Ovary (tissue), 3 donors: Measurements from ENCODE around the gene FHL3.

Experiments
- EP300 ChIP-seq: sonication (generic); formaldehyde crosslinking; IDR thresholded peaks from one replicate; pipeline ENCODE4 v1.6.1; 2017; ENCODE audit warnings: antibody characterized with exemption
- POLR2A ChIP-seq: fragments of 450-650 bp; IDR thresholded peaks from one replicate; pipeline ENCODE4 v1.6.1; 2017; ENCODE audit warnings: antibody characterized with exemption, mild to moderate bottlenecking, moderate library complexity
- TF ChIP-seq, protein P1 (sequence below), 3 donors: fragments of 450-650 bp in 2 of 3; fragments of 200-600 bp in 1 of 3; IDR thresholded peaks; one replicate each; pipeline versions ENCODE4 v1.5.1 to v1.8.0; 2016 to 2022; ENCODE audit warnings: antibody characterized with exemption in 3 of 3, mild to moderate bottlenecking in 1 of 3
- donor health status: DM: no; HTN: no; CAD: no.

- TF ChIP-seq, protein P1, sequence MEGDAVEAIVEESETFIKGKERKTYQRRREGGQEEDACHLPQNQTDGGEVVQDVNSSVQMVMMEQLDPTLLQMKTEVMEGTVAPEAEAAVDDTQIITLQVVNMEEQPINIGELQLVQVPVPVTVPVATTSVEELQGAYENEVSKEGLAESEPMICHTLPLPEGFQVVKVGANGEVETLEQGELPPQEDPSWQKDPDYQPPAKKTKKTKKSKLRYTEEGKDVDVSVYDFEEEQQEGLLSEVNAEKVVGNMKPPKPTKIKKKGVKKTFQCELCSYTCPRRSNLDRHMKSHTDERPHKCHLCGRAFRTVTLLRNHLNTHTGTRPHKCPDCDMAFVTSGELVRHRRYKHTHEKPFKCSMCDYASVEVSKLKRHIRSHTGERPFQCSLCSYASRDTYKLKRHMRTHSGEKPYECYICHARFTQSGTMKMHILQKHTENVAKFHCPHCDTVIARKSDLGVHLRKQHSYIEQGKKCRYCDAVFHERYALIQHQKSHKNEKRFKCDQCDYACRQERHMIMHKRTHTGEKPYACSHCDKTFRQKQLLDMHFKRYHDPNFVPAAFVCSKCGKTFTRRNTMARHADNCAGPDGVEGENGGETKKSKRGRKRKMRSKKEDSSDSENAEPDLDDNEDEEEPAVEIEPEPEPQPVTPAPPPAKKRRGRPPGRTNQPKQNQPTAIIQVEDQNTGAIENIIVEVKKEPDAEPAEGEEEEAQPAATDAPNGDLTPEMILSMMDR (IDR thresholded peaks at IDR 0.05) = no peak
- TF ChIP-seq POLR2A (no peak), EP300 (no peak)
Measured at GRCh38 chr1:38052750-38053415, 47.6 kb upstream of the FHL3 start.
